Liver (tissue), 9 donors: ENCODE measurements around the gene BASP1. TPM values are rescaled to one million over a fixed set of nuclear protein-coding genes. Genes with fewer than 3 reads are reported as not detected.

ENCODE experiments used
- DNase-seq: peaks from one replicate; pipeline ENCODE4 v3.0.0-alpha.2; 2017; ENCODE audit warnings: low spot score
- H3K27ac ChIP-seq, 2 donors: one replicate each; pipeline ENCODE4 v1.7.0; 2013; ENCODE audit warnings: inconsistent platforms in 2 of 2, low read length in 2 of 2, control low read depth in 1 of 2, low read depth in 1 of 2, mild to moderate bottlenecking in 1 of 2
- H3K27me3 ChIP-seq, 4 donors: one replicate each; pipeline versions ENCODE4 v1.6.1 to v1.7.0; 2013; ENCODE audit warnings: low read length in 3 of 4, inconsistent platforms in 1 of 4, mild to moderate bottlenecking in 1 of 4, moderate library complexity in 1 of 4; ENCODE audit not compliant: control insufficient read depth in 4 of 4, insufficient read depth in 4 of 4
- H3K36me3 ChIP-seq, 4 donors: one replicate each; pipeline versions ENCODE4 v1.6.1 to v1.7.0; 2013; ENCODE audit warnings: low read length in 3 of 4, mild to moderate bottlenecking in 3 of 4, low read depth in 1 of 4, moderate library complexity in 1 of 4; ENCODE audit not compliant: control insufficient read depth in 4 of 4, insufficient read depth in 3 of 4
- H3K4me1 ChIP-seq, 4 donors: one replicate each; pipeline versions ENCODE4 v1.6.1 to v1.7.0; 2013; ENCODE audit warnings: low read length in 3 of 4, mild to moderate bottlenecking in 3 of 4, moderate library complexity in 1 of 4; ENCODE audit not compliant: control insufficient read depth in 4 of 4, insufficient read depth in 4 of 4
- H3K4me3 ChIP-seq, 3 donors: one replicate each; pipeline versions ENCODE4 v1.6.1 to v1.7.0; 2013; ENCODE audit warnings: low read length in 3 of 3, control low read depth in 1 of 3, low read depth in 1 of 3, mild to moderate bottlenecking in 1 of 3
- H3K9ac ChIP-seq, 2 donors: one replicate each; pipeline ENCODE4 v1.7.0; 2013; ENCODE audit warnings: low read length in 2 of 2, mild to moderate bottlenecking in 2 of 2, moderate library complexity in 2 of 2, control low read depth in 1 of 2, low read depth in 1 of 2
- H3K9me3 ChIP-seq, 4 donors: one replicate each; pipeline versions ENCODE4 v1.6.1 to v1.7.0; 2013; ENCODE audit warnings: low read length in 3 of 4; ENCODE audit not compliant: control insufficient read depth in 4 of 4
- ATF3 ChIP-seq: IDR thresholded peaks from 2 replicates; pipeline ENCODE4 v1.6.1; 2016; ENCODE audit warnings: antibody characterized with exemption
- CTCF ChIP-seq: fragments of 150-350 bp; IDR thresholded peaks from 2 replicates; pipeline ENCODE4 v1.5.1; 2017; ENCODE audit warnings: improper control_type of control experiment, low read depth, low read length; ENCODE audit not compliant: missing input control
- EGR1 ChIP-seq, 2 donors: IDR thresholded peaks; 2 replicates each; pipeline ENCODE4 v1.6.1; 2016 to 2018; ENCODE audit warnings: antibody characterized with exemption in 2 of 2, low read depth in 2 of 2
- FOXA1 ChIP-seq: IDR thresholded peaks from 2 replicates; pipeline ENCODE4 v1.6.1; 2016; ENCODE audit warnings: antibody characterized with exemption
- FOXA2 ChIP-seq: IDR thresholded peaks from 2 replicates; pipeline ENCODE4 v1.6.1; 2016; ENCODE audit warnings: antibody characterized with exemption
- GABPA ChIP-seq, 2 donors: IDR thresholded peaks in 1 of 2; conservative IDR thresholded peaks in 1 of 2; 2 replicates each; pipeline ENCODE4 v1.6.1; 2016; ENCODE audit warnings: antibody characterized with exemption in 2 of 2, mild to moderate bottlenecking in 1 of 2, moderate library complexity in 1 of 2
- HNF4A ChIP-seq, 2 donors: conservative IDR thresholded peaks; 2 replicates each; pipeline ENCODE4 v1.6.1; 2016; ENCODE audit warnings: antibody characterized with exemption in 2 of 2, mild to moderate bottlenecking in 2 of 2
- HNF4G ChIP-seq: IDR thresholded peaks from 2 replicates; pipeline ENCODE4 v1.6.1; 2016; ENCODE audit warnings: antibody characterized with exemption
- JUND ChIP-seq, 2 donors: IDR thresholded peaks; 2 replicates each; pipeline ENCODE4 v1.6.1; 2016; ENCODE audit warnings: antibody characterized with exemption in 2 of 2
- MAX ChIP-seq: IDR thresholded peaks from 2 replicates; pipeline ENCODE4 v1.6.1; 2016; ENCODE audit warnings: antibody characterized with exemption
- RAD21 ChIP-seq, 2 donors: IDR thresholded peaks; 2 replicates each; pipeline ENCODE4 v1.6.1; 2016; ENCODE audit warnings: antibody characterized with exemption in 2 of 2, mild to moderate bottlenecking in 2 of 2
- REST ChIP-seq: IDR thresholded peaks from 2 replicates; pipeline ENCODE4 v1.6.1; 2016; ENCODE audit warnings: antibody characterized with exemption, mild to moderate bottlenecking
- RXRA ChIP-seq, 2 donors: IDR thresholded peaks; 2 replicates each; pipeline ENCODE4 v1.6.1; 2017 to 2018; ENCODE audit warnings: antibody characterized with exemption in 2 of 2, mild to moderate bottlenecking in 1 of 2
- SP1 ChIP-seq: IDR thresholded peaks from 2 replicates; pipeline ENCODE4 v1.6.1; 2018; ENCODE audit warnings: antibody characterized with exemption, mild to moderate bottlenecking
- TAF1 ChIP-seq: conservative IDR thresholded peaks from 2 replicates; pipeline ENCODE4 v1.6.1; 2016; ENCODE audit warnings: antibody characterized with exemption, mild to moderate bottlenecking
- YY1 ChIP-seq: IDR thresholded peaks from 2 replicates; pipeline ENCODE4 v1.6.1; 2016; ENCODE audit warnings: antibody characterized with exemption, mild to moderate bottlenecking
- WGBS: extraction: QIAGEN DNeasy Blood & Tissue Kit; methylation state at CpG from one replicate; pipeline ENCODE4 v1.1.7; 2013; 5-methylcytosine and 5-hydroxymethylcytosine counted together
- polyA plus RNA-seq, 2 donors: library from polyadenylated mRNA; stranded (reverse) in 1 of 2; unstranded in 1 of 2; fragments of 200-250 nt in 1 of 2; fragments of >200 nt in 1 of 2; fragmentation: Nextera tagmentation in 1 of 2; extraction: Ambion mirVana in 1 of 2; gene quantifications; one replicate each; pipeline versions ENCODE4 v1.2.1 to v1.2.3, GENCODE V29; 2013 to 2015
- total RNA-seq, 2 donors: library from RNA; depleted of rRNA; stranded (reverse); fragments of >200 nt; gene quantifications; one replicate each; pipeline ENCODE4 v1.2.3, GENCODE V29; 2014
- donor health status: healthy.
- donor health status: healthy.
- donor health status: healthy.
- donor health status: healthy.
- donor health status: healthy.

Gene BASP1
- total and polyA plus RNA-seq, 4 donors, result 1.2 to 17.0 (median 5.4) TPM

GRCh38 chr5:17238521-17239041 is 21.1 kb downstream of the BASP1 start:
- TF ChIP-seq EGR1 (IDR thresholded peaks at IDR 0.05; ENCODE audit: low read depth in 2 of 2) (no peak), TAF1 (no peak), HNF4G (no peak), FOXA2 (no peak)
- peaks cover 0 to 3% (median 0%) of the 10 kb centered on the region in 4 donors for H3K27me3 ChIP-seq
- no peaks in the 10 kb centered on the region for H3K4me1 ChIP-seq
- 66% methylated on average over 6 of the region's 6 CpGs for WGBS
- H3K27ac ChIP-seq, result no peak overlapping the region
- no peak overlapping the region for H3K4me3 ChIP-seq
- no peaks in the 10 kb centered on the region for H3K9me3 ChIP-seq
- DNase-seq, result no peak
- no peaks in the 10 kb centered on the region for H3K36me3 ChIP-seq
- no peak overlapping the region for H3K9ac ChIP-seq

- peaks cover 0 to under 1% (median 0%) of the 10 kb centered on the region in 4 donors for H3K27me3 ChIP-seq
- no peaks in the 10 kb centered on the region for H3K4me1 ChIP-seq
- 93% methylated on average over 6 of the region's 6 CpGs for WGBS
- no peak overlapping the region for H3K27ac ChIP-seq
- H3K9ac ChIP-seq, result no peak overlapping the region
- H3K4me3 ChIP-seq, result no peak overlapping the region
- TF ChIP-seq JUND (IDR thresholded peaks at IDR 0.05) (no peak), RXRA (IDR thresholded peaks at IDR 0.05) (no peak), GABPA (IDR thresholded peaks at IDR 0.05 in 1 of 2, conservative IDR thresholded peaks at IDR 0.05 in 1 of 2) (no peak), ATF3 (no peak), FOXA2 (no peak), REST (no peak), CTCF (no peak), EGR1 (IDR thresholded peaks at IDR 0.05; ENCODE audit: low read depth in 2 of 2) (no peak), SP1 (no peak), RAD21 (IDR thresholded peaks at IDR 0.05) (no peak), HNF4A (conservative IDR thresholded peaks at IDR 0.05) (no peak)
- no peaks in the 10 kb centered on the region for H3K36me3 ChIP-seq
- no peak for DNase-seq
- no peaks in the 10 kb centered on the region for H3K9me3 ChIP-seq
Measured at GRCh38 chr5:17239953-17240352, 22.5 kb downstream of the BASP1 start.

- H3K4me3 ChIP-seq, result no peak overlapping the region
- no peak overlapping the region for H3K27ac ChIP-seq
- no peaks in the 10 kb centered on the region for H3K36me3 ChIP-seq
- no peak for DNase-seq
- no peak overlapping the region for H3K9ac ChIP-seq
- H3K27me3 ChIP-seq, result no peaks in the 10 kb centered on the region
- H3K9me3 ChIP-seq, result no peaks in the 10 kb centered on the region
- no peaks in the 10 kb centered on the region for H3K4me1 ChIP-seq
- WGBS, result 96% methylated on average over 1 of the region's 1 CpG
- TF ChIP-seq FOXA1 (no peak), HNF4G (no peak), YY1 (no peak), FOXA2 (no peak), TAF1 (no peak), REST (no peak), HNF4A (conservative IDR thresholded peaks at IDR 0.05) (no peak), CTCF (no peak), MAX (no peak)
Measured at GRCh38 chr5:17240487-17240886, 23.1 kb downstream of the BASP1 start.
